HG02970 (cell line): ENCODE measurements around the gene MCTP1.
"Not testable (repeated sequence)": the region's sequence is repeated elsewhere in the genome, so short reads cannot be mapped to it uniquely, and the experiment has no call there.

ENCODE experiments used
- ATAC-seq: cut with Tn5 transposase; IDR thresholded peaks from one replicate; pipeline ENCODE4 v1.9.1; 2021; ENCODE audit warnings: mild to moderate bottlenecking, moderate library complexity, moderate number of reproducible peaks; ENCODE audit not compliant: unreplicated experiment, low FRiP score

The MCTP1 gene

GRCh38 chr5:95194856-95195255, 90.0 kb downstream of the MCTP1 start:
- ATAC-seq, result no peak

GRCh38 chr5:95191330-95191729, 93.6 kb downstream of the MCTP1 start:
- ATAC-seq, result peak; percentile 75

- ATAC-seq, result no peak
Measured at GRCh38 chr5:95184924-95185323, 100.0 kb downstream of the MCTP1 start.

- ATAC-seq, result no peak
Measured at GRCh38 chr5:95181644-95182043, 103.2 kb downstream of the MCTP1 start.

GRCh38 chr5:95178046-95178651, 106.7 kb downstream of the MCTP1 start:
- no peak for ATAC-seq

GRCh38 chr5:95177456-95177855, 107.4 kb downstream of the MCTP1 start:
- ATAC-seq, result no peak

GRCh38 chr5:95175106-95175505, 109.8 kb downstream of the MCTP1 start:
- ATAC-seq, result no peak

- no peak for ATAC-seq
Measured at GRCh38 chr5:95172659-95173058, 112.2 kb downstream of the MCTP1 start.

GRCh38 chr5:95164861-95165260, 120.0 kb downstream of the MCTP1 start:
- no peak for ATAC-seq

GRCh38 chr5:95163079-95163478, 121.8 kb downstream of the MCTP1 start:
- ATAC-seq, result no peak

- no peak for ATAC-seq
Measured at GRCh38 chr5:95162231-95162992, 122.5 kb downstream of the MCTP1 start.

GRCh38 chr5:95159603-95160002, 125.3 kb downstream of the MCTP1 start:
- no peak for ATAC-seq

- no peak for ATAC-seq
Measured at GRCh38 chr5:95155888-95156287, 129.0 kb downstream of the MCTP1 start.

- ATAC-seq, result no peak
Measured at GRCh38 chr5:95153511-95153910, 131.4 kb downstream of the MCTP1 start.

- no peak for ATAC-seq
Measured at GRCh38 chr5:95152535-95152934, 132.4 kb downstream of the MCTP1 start.

- ATAC-seq, result no peak
Measured at GRCh38 chr5:95152131-95152530, 132.8 kb downstream of the MCTP1 start.

- no peak for ATAC-seq
Measured at GRCh38 chr5:95151694-95152093, 133.2 kb downstream of the MCTP1 start.

GRCh38 chr5:95149387-95149786, 135.5 kb downstream of the MCTP1 start:
- no peak for ATAC-seq

- no peak for ATAC-seq
Measured at GRCh38 chr5:95148453-95148852, 136.4 kb downstream of the MCTP1 start.

GRCh38 chr5:95143858-95144257, 141.0 kb downstream of the MCTP1 start:
- not testable (repeated sequence) for ATAC-seq

GRCh38 chr5:95142145-95142544, 142.7 kb downstream of the MCTP1 start:
- no peak for ATAC-seq

- ATAC-seq, result no peak
Measured at GRCh38 chr5:95141141-95141540, 143.8 kb downstream of the MCTP1 start.
